Measurements from ENCODE around the gene FAM169A. TPM values are rescaled to one million over a fixed set of nuclear protein-coding genes. Genes with fewer than 3 reads are reported as not detected.
"Not testable (repeated sequence)": the region's sequence is repeated elsewhere in the genome, so short reads cannot be mapped to it uniquely, and the experiment has no call there.

Gene FAM169A
- total and polyA plus RNA-seq, 11 donors, result 0.88 to 10.1 (median 4.1) TPM

DNA sequence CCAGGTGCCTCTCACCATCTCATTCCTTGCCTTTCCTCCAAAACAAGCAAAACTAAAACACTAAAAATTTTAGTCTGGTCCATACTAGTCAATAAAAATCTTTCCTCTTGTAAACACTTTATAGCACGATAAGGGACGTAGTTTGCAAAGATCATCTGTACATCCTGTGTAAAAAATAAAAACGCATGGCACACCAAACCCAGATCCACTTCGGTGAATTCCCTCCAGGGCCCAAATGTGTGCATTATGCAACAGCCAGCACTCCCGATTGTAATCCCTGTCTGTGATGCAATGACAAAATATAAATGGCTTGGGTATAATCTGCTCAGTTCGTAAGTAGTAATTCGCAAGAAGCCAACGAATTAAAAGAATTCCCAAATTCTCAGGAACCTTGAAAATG, 1.4 kb downstream of the FAM169A start:
- ATAC-seq, result no peak
- intact Hi-C loops (cut with DNase I), result no loop called here
- no peak for DNase-seq
- H3K27me3 ChIP-seq, result peaks cover 0 to 42% (median 23%) of the 10 kb centered on the region in 9 donors
- H3K36me3 ChIP-seq, result no peaks in the 10 kb centered on the region
- WGBS, 4 donors, result 55 to 60% (median 59%) methylated on average over 8 of the region's 8 CpGs
- H3K4me3 ChIP-seq, result peak overlapping the region in 1 of 12 donors; percentile 49
- H3K4me1 ChIP-seq, result peaks cover 0 to 16% (median 5%) of the 10 kb centered on the region in 12 donors
- no peak overlapping the region for H3K27ac ChIP-seq
- H3K9me3 ChIP-seq, result no peaks in the 10 kb centered on the region
- TF ChIP-seq, protein P1, sequence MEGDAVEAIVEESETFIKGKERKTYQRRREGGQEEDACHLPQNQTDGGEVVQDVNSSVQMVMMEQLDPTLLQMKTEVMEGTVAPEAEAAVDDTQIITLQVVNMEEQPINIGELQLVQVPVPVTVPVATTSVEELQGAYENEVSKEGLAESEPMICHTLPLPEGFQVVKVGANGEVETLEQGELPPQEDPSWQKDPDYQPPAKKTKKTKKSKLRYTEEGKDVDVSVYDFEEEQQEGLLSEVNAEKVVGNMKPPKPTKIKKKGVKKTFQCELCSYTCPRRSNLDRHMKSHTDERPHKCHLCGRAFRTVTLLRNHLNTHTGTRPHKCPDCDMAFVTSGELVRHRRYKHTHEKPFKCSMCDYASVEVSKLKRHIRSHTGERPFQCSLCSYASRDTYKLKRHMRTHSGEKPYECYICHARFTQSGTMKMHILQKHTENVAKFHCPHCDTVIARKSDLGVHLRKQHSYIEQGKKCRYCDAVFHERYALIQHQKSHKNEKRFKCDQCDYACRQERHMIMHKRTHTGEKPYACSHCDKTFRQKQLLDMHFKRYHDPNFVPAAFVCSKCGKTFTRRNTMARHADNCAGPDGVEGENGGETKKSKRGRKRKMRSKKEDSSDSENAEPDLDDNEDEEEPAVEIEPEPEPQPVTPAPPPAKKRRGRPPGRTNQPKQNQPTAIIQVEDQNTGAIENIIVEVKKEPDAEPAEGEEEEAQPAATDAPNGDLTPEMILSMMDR (IDR thresholded peaks at IDR 0.05), result no peak
- no peak for TF ChIP-seq POLR2A (IDR thresholded peaks at IDR 0.05)

DNA sequence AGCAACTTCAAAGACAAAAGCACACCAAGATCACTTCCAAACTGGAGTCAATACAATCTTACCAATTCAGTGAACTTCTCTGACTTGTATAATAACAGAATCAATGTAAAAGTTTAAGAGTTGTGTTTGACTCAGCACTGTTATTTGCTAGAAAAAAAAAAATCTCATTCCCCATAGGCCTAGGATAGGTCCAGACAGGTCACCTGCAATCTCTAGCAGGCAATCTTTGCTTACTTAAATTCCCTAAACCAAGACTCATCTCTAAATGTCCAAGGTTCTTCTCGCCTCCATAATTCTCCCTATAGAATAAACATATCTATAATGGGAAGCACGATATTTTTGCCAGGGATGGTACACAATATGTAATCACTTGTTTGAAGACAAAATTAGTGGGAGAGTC, 2.5 kb downstream of the FAM169A start:
- WGBS, 4 donors, result 86 to 95% (median 91%) methylated on average over 2 of the region's 2 CpGs
- H3K27me3 ChIP-seq, result peaks cover 0 to 42% (median 23%) of the 10 kb centered on the region in 9 donors
- no peak for ATAC-seq

DNA sequence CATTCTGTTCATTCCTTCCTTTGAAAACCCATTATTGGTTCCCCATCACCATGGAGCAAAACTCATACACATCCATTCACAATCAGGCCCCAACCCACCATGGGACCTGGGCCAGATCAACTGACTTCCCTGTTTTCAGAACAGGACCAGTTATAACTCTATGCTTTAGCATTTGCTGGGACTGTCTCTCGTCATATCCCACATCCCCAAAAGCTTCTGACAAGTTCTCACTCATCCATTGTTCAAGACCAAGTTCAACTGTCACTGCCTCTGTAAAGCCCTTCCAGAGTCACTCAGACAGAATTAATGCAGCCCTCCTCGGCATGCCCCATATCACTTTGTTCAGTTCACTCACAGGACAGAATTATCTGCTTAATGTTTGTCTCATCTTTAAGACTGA, 4.0 kb downstream of the FAM169A start:
- peaks cover 0 to 40% (median 23%) of the 10 kb centered on the region in 9 donors for H3K27me3 ChIP-seq
- TF ChIP-seq, protein P1 (IDR thresholded peaks at IDR 0.05), result no peak
- no peak for TF ChIP-seq POLR2A (IDR thresholded peaks at IDR 0.05)
- WGBS, 4 donors, result 71 to 78% (median 74%) methylated on average over 2 of the region's 2 CpGs

More for the DNA sequence above, 2.5 kb downstream of the FAM169A start:
- peaks cover 0 to 16% (median 5%) of the 10 kb centered on the region in 12 donors for H3K4me1 ChIP-seq
- no peak for DNase-seq
- no peak for TF ChIP-seq POLR2A (IDR thresholded peaks at IDR 0.05)
- TF ChIP-seq, protein P1 (IDR thresholded peaks at IDR 0.05), result no peak
- no peaks in the 10 kb centered on the region for H3K36me3 ChIP-seq
- H3K27ac ChIP-seq, result no peak overlapping the region
- intact Hi-C loops (cut with DNase I), result no loop called here
- no peaks in the 10 kb centered on the region for H3K9me3 ChIP-seq
- H3K4me3 ChIP-seq, result no peak overlapping the region

DNA sequence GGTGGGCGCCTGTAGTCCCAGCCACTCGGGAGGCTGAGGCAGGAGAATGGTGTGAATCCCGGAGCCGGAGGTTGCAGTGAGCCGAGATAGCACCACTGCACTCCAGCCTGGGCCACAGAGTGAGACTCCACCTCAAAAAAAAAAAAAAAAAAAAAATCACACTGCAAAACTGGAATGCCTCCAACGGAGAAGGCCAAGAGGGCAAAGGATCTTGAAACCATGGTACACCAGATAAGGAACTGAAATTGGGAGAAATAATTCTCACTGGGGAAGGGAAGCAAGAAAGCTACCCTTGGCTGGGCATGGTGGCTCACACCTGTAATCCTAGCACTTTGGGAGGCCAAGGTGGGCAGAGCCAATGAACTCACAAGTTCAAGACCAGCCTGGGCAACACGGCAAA, 9.2 kb downstream of the FAM169A start:
- H3K4me3 ChIP-seq; H3K27ac ChIP-seq; intact Hi-C loops (cut with DNase I); H3K36me3 ChIP-seq; ATAC-seq; H3K9me3 ChIP-seq; H3K4me1 ChIP-seq; DNase-seq; H3K27me3 ChIP-seq: not testable (repeated sequence)
- WGBS, 4 donors, result 91 to 96% (median 94%) methylated on average over 7 of the region's 7 CpGs

More for the DNA sequence above, 4.0 kb downstream of the FAM169A start:
- H3K36me3 ChIP-seq, result no peaks in the 10 kb centered on the region
- peaks cover 0 to 16% (median 5%) of the 10 kb centered on the region in 12 donors for H3K4me1 ChIP-seq
- no peak for DNase-seq
- H3K27ac ChIP-seq, result no peak overlapping the region
- no peak for ATAC-seq
- no peak overlapping the region for H3K4me3 ChIP-seq
- H3K9me3 ChIP-seq, result no peaks in the 10 kb centered on the region
- intact Hi-C loops (cut with DNase I), result no loop called here

DNA sequence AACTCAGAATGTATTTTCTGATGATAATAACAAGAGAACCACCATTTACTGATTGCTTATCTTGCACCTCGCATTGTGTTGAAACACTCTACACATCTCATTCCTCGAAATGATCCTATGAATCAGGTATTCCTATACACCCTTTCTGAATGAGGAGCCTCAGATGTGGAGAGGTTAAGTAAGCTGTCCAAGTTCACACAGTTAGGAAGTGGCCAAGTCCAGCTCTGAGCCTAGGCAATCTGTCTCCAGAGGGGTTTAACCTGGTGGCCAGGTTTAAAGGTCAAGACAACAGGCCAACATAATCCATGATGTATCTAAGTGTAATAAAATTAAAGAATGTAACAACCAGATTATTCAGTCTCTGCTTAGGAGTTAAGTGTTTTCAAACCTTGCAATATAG, 12.9 kb downstream of the FAM169A start:
- 87 to 94% (median 91%) methylated on average over 2 of the region's 2 CpGs for WGBS, 4 donors

More for the DNA sequence above, 12.9 kb downstream of the FAM169A start:
- Histone ChIP-seq H3K36me3 (no peaks in the 10 kb centered on the region), H3K4me1 (peaks cover 0 to 14% (median 0%) of the 10 kb centered on the region in 12 donors), H3K27me3 (no peaks in the 10 kb centered on the region), H3K4me3 (no peak overlapping the region), H3K9me3 (peaks cover 0 to 9% (median 0%) of the 10 kb centered on the region in 12 donors), H3K27ac (no peak overlapping the region)
- intact Hi-C loops (cut with DNase I), result no loop called here
- ATAC-seq (no peak), DNase-seq (no peak)
- TF ChIP-seq POLR2A (IDR thresholded peaks at IDR 0.05), result no peak
- TF ChIP-seq, protein P1 (IDR thresholded peaks at IDR 0.05), result no peak
